Endothelial cell of umbilical vein (primary cell): ENCODE data around the gene IL6.

Source experiments
- CTCF ChIP-seq, 2 donors: IDR thresholded peaks; 1 replicate in 1 of 2; 2 replicates in 1 of 2; pipeline ENCODE4 v1.5.1; 2011; ENCODE audit warnings: low read length in 2 of 2, mild to moderate bottlenecking in 2 of 2, moderate library complexity in 2 of 2, control low read depth in 1 of 2, inconsistent platforms in 1 of 2, low read depth in 1 of 2; ENCODE audit not compliant: insufficient read depth in 1 of 2; ENCODE audit errors: extremely low read depth in 1 of 2
- POLR2A ChIP-seq: IDR thresholded peaks from 2 replicates; pipeline ENCODE4 v1.6.1; 2012; ENCODE audit warnings: low read depth, mild to moderate bottlenecking, control low read depth, low read length
- POLR2AphosphoS5 ChIP-seq: IDR thresholded peaks from 2 replicates; pipeline ENCODE4 v1.6.1; 2012; ENCODE audit warnings: low read depth, mild to moderate bottlenecking, control low read depth, low read length, moderate library complexity; ENCODE audit not compliant: insufficient read depth

DNA sequence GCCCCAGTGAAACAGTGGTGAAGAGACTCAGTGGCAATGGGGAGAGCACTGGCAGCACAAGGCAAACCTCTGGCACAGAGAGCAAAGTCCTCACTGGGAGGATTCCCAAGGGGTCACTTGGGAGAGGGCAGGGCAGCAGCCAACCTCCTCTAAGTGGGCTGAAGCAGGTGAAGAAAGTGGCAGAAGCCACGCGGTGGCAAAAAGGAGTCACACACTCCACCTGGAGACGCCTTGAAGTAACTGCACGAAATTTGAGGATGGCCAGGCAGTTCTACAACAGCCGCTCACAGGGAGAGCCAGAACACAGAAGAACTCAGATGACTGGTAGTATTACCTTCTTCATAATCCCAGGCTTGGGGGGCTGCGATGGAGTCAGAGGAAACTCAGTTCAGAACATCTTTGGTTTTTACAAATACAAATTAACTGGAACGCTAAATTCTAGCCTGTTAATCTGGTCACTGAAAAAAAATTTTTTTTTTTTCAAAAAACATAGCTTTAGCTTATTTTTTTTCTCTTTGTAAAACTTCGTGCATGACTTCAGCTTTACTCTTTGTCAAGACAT lies 574 bp upstream of the IL6 start:
- TF ChIP-seq POLR2A (no peak), CTCF (IDR thresholded peaks at IDR 0.05; ENCODE audit: extremely low read depth in 1 of 2, insufficient read depth in 1 of 2, low read depth in 1 of 2, low read length in 2 of 2) (peak; percentile 56 to 62), POLR2AphosphoS5 (peak; percentile 27)
